Thyroid gland (tissue), 4 donors: ENCODE measurements around the gene SLC5A7.

Experiments
- POLR2A ChIP-seq, 2 donors: fragments of 450-650 bp; IDR thresholded peaks; one replicate each; pipeline ENCODE4 v1.6.1; 2017; ENCODE audit warnings: antibody characterized with exemption in 2 of 2, mild to moderate bottlenecking in 2 of 2, moderate library complexity in 1 of 2
- TF ChIP-seq, protein P1 (sequence below), 6 experiments: fragments of 200-600 bp in 3 of 6; fragments of 450-650 bp in 3 of 6; sonication (generic) in 3 of 6; IDR thresholded peaks; one replicate each; pipeline ENCODE4 v1.5.1; 2016 to 2019; ENCODE audit warnings: antibody characterized with exemption in 6 of 6, mild to moderate bottlenecking in 2 of 6, inconsistent platforms in 1 of 6, moderate library complexity in 1 of 6

DNA sequence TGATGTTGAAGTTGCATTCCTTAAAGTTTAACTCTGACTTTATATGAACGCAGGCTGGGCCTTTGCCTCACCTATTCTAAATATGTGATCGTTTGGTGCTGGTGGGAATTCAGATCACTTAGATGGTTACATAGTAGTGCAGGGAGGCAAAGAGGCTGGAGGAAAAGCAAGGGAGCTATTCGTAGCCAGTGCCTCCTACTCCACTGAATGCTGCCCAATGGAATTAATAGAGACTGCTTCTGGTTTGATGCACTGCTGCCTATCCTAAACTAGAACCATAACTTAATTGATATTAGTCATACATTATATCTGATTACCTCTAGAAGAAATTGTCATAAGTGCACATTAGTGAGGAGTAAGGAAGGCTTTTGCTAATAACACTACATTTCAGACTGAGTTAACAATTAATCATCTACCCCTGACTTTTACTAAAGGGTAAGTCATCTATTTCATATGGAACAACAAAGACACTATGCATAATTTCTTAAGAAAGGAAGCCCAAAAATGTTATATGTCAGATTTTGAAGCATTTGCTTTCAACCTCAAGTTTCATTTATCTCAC, 72.3 kb downstream of the SLC5A7 start:
- TF ChIP-seq POLR2A (IDR thresholded peaks at IDR 0.05), result no peak
- TF ChIP-seq, protein P1, sequence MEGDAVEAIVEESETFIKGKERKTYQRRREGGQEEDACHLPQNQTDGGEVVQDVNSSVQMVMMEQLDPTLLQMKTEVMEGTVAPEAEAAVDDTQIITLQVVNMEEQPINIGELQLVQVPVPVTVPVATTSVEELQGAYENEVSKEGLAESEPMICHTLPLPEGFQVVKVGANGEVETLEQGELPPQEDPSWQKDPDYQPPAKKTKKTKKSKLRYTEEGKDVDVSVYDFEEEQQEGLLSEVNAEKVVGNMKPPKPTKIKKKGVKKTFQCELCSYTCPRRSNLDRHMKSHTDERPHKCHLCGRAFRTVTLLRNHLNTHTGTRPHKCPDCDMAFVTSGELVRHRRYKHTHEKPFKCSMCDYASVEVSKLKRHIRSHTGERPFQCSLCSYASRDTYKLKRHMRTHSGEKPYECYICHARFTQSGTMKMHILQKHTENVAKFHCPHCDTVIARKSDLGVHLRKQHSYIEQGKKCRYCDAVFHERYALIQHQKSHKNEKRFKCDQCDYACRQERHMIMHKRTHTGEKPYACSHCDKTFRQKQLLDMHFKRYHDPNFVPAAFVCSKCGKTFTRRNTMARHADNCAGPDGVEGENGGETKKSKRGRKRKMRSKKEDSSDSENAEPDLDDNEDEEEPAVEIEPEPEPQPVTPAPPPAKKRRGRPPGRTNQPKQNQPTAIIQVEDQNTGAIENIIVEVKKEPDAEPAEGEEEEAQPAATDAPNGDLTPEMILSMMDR (IDR thresholded peaks at IDR 0.05), result no peak
